Esophagus muscularis mucosa (tissue), 4 donors: ENCODE data around the gene NR1D2. TPM values are rescaled to one million over a fixed set of nuclear protein-coding genes. Genes with fewer than 3 reads are reported as not detected.

ENCODE experiments used
- DNase-seq: peaks from one replicate; pipeline ENCODE4 v3.0.0-alpha.2; 2017; ENCODE audit errors: extremely low spot score
- H3K27ac ChIP-seq, 4 donors: fragments of 200-600 bp; sonication (generic); replicated peaks in 1 of 4; 1 replicate in 3 of 4; 2 replicates in 1 of 4; pipeline ENCODE4 v1.5.1; 2016 to 2019; ENCODE audit warnings: mild to moderate bottlenecking in 1 of 4
- H3K27me3 ChIP-seq, 4 donors: fragments of 200-600 bp; sonication (generic); one replicate each; pipeline versions ENCODE4 v1.5.1 to v1.6.0; 2016 to 2019
- H3K36me3 ChIP-seq, 4 donors: fragments of 200-600 bp; sonication (generic); one replicate each; pipeline ENCODE4 v1.5.1; 2016 to 2019
- H3K4me1 ChIP-seq, 4 donors: fragments of 200-600 bp; sonication (generic); one replicate each; pipeline ENCODE4 v1.5.1; 2016 to 2019
- H3K4me3 ChIP-seq, 4 donors: fragments of 200-600 bp; sonication (generic); 1 replicate in 2 of 4; 2 replicates in 2 of 4; pipeline ENCODE4 v1.5.1; 2016 to 2019; ENCODE audit warnings: mild to moderate bottlenecking in 4 of 4, moderate library complexity in 1 of 4
- H3K9me3 ChIP-seq, 4 donors: fragments of 200-600 bp; sonication (generic); 1 replicate in 3 of 4; 2 replicates in 1 of 4; pipeline ENCODE4 v1.5.1; 2016 to 2019
- CTCF ChIP-seq, 3 experiments: fragments of 200-600 bp in 2 of 3; fragments of 450-650 bp in 1 of 3; sonication (generic) in 2 of 3; IDR thresholded peaks; one replicate each; pipeline ENCODE4 v1.5.1; 2017 to 2019; ENCODE audit warnings: antibody characterized with exemption in 3 of 3, mild to moderate bottlenecking in 2 of 3, moderate library complexity in 1 of 3
- EP300 ChIP-seq: sonication (generic); formaldehyde crosslinking; IDR thresholded peaks from one replicate; pipeline ENCODE4 v1.6.1; 2017; ENCODE audit warnings: antibody characterized with exemption
- POLR2A ChIP-seq: fragments of 450-650 bp; IDR thresholded peaks from one replicate; pipeline ENCODE4 v1.6.1; 2017; ENCODE audit warnings: antibody characterized with exemption, moderate library complexity, mild to moderate bottlenecking, low read depth
- POLR2AphosphoS5 ChIP-seq, 2 donors: sonication (generic); formaldehyde crosslinking; IDR thresholded peaks; one replicate each; pipeline ENCODE4 v1.6.1; 2017; ENCODE audit warnings: antibody characterized with exemption in 2 of 2
- WGBS: methylation state at CpG from one replicate; pipeline ENCODE4 v1.1.5; 2018; 5-methylcytosine and 5-hydroxymethylcytosine counted together
- intact Hi-C: fragments of 100-400 bp; cut with DNase I; formaldehyde crosslinking; loops from one replicate; pipeline ENCODE4 v1.15.1; 2023
- total RNA-seq, 4 donors: library from RNA; depleted of rRNA; stranded (reverse); fragments of >200 nt; gene quantifications; one replicate each; pipeline versions ENCODE4 v1.1.0 to v1.2.1, GENCODE V29; 2016

Gene NR1D2
- total RNA-seq, 4 donors from 2014 or later: 34.4 to 42.4 (median 38.0) TPM

DNA sequence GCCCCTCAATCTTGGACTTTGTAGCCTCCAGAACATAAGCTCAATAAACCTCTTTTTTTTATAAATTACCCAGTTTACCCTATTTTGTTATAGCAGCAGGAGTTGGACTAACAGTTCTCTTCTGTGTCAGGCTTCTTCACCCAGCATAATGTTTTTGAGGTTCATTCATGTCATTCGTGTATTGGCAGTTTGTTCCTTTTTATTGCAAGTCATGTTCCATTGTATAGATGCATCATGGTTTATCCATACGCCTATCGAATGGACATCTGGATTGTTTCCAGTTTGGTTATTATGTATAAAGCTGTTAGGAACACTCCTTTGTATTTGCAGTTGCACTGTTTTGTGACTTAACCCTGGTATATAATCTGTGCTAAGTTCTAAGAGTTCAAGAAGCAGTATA, 39.8 kb downstream of the NR1D2 start:
- H3K9me3 ChIP-seq: no peaks in the 10 kb centered on the region
- intact Hi-C loops: no loop called here
- DNase-seq: no peak
- H3K4me3 ChIP-seq: no peak overlapping the region
- 93% methylated on average over 3 of the region's 3 CpGs for WGBS
- no peak overlapping the region for H3K27ac ChIP-seq
- no peaks in the 10 kb centered on the region for H3K27me3 ChIP-seq
- H3K4me1 ChIP-seq: peaks cover 8 to 24% (median 11%) of the 10 kb centered on the region in 4 donors
- H3K36me3 ChIP-seq: peaks cover 0 to 5% (median 0%) of the 10 kb centered on the region in 4 donors
- no peak for TF ChIP-seq CTCF (IDR thresholded peaks at IDR 0.05)
- TF ChIP-seq POLR2AphosphoS5 (IDR thresholded peaks at IDR 0.05): no peak

GRCh38 chr3:23985747-23986544, 40.9 kb downstream of the NR1D2 start:
- intact Hi-C loops: no loop called here
- no peak for DNase-seq
- no peak overlapping the region for H3K4me3 ChIP-seq
- H3K9me3 ChIP-seq: no peaks in the 10 kb centered on the region
- 48% methylated on average over 1 of the region's 1 CpG for WGBS
- H3K36me3 ChIP-seq: peaks cover 0 to 5% (median 0%) of the 10 kb centered on the region in 4 donors
- TF ChIP-seq CTCF (IDR thresholded peaks at IDR 0.05) (no peak), POLR2AphosphoS5 (IDR thresholded peaks at IDR 0.05) (no peak), POLR2A (no peak), EP300 (no peak)
- peaks cover 5 to 15% (median 6%) of the 10 kb centered on the region in 4 donors for H3K4me1 ChIP-seq
- no peaks in the 10 kb centered on the region for H3K27me3 ChIP-seq
- no peak overlapping the region for H3K27ac ChIP-seq

DNA sequence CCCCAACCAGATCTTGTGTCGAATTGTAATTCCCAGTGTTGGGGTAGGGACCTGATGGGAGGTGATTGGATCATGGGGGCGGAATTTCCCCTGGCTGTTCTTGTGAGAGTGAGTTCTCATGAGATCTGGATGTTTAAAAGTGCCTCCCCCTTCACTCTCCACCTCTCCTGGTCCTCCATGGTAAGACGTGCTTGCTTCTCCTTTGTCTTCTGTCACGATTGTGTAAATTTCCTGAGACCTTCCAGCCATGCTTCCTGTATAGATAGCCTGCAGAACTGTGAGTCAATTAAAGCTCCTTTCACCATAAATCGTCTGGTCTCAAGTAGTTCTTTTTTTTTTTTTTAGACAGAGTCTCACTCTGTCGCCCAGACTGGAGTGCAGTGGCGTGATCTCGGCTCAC, 42.3 kb downstream of the NR1D2 start:
- TF ChIP-seq POLR2A (no peak), EP300 (no peak), POLR2AphosphoS5 (IDR thresholded peaks at IDR 0.05) (no peak), CTCF (IDR thresholded peaks at IDR 0.05) (no peak)
- intact Hi-C loops: no loop called here
- Histone ChIP-seq H3K27me3 (no peaks in the 10 kb centered on the region), H3K27ac (no peak overlapping the region), H3K36me3 (no peaks in the 10 kb centered on the region), H3K4me1 (peaks cover 3 to 13% (median 11%) of the 10 kb centered on the region in 4 donors), H3K4me3 (no peak overlapping the region), H3K9me3 (no peaks in the 10 kb centered on the region)
- DNase-seq: no peak
- 80% methylated on average over 8 of the region's 8 CpGs for WGBS

GRCh38 chr3:23991306-23991682, 46.2 kb downstream of the NR1D2 start:
- Histone ChIP-seq H3K4me1 (peaks cover 21 to 36% (median 30%) of the 10 kb centered on the region in 4 donors), H3K36me3 (no peaks in the 10 kb centered on the region), H3K9me3 (no peaks in the 10 kb centered on the region), H3K27ac (no peak overlapping the region), H3K4me3 (no peak overlapping the region), H3K27me3 (no peaks in the 10 kb centered on the region)
- TF ChIP-seq POLR2A: no peak
- no peak for TF ChIP-seq POLR2AphosphoS5 (IDR thresholded peaks at IDR 0.05)
- no peak for TF ChIP-seq CTCF (IDR thresholded peaks at IDR 0.05)
- TF ChIP-seq EP300: no peak
- no peak for DNase-seq
- 84% methylated on average over 3 of the region's 3 CpGs for WGBS
- intact Hi-C loops: no loop called here
